Measurements from ENCODE around the gene CEP120.
"Not testable (repeated sequence)": the region's sequence is repeated elsewhere in the genome, so short reads cannot be mapped to it uniquely, and the experiment has no call there.

DNA sequence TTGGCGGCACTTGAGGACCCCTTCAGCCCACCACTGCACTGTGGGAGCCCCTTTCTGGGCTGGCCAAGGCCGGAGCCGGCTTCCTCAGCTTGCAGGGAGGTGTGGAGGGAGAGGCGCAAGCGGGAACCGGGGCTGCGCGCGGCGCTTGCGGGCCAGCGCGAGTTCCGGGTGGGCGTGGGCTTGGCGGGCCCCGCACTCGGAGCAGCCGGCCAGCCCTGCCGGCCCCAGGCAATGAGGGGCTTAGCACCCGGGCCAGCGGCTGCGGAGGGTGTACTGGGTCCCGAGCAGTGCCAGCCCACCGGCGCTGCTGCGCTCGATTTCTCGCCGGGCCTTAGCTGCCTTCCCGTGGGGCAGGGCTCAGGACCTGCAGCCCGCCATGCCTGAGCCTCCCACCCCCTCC lies 7.2 kb upstream of the CEP120 start:
- TF ChIP-seq, protein P1, sequence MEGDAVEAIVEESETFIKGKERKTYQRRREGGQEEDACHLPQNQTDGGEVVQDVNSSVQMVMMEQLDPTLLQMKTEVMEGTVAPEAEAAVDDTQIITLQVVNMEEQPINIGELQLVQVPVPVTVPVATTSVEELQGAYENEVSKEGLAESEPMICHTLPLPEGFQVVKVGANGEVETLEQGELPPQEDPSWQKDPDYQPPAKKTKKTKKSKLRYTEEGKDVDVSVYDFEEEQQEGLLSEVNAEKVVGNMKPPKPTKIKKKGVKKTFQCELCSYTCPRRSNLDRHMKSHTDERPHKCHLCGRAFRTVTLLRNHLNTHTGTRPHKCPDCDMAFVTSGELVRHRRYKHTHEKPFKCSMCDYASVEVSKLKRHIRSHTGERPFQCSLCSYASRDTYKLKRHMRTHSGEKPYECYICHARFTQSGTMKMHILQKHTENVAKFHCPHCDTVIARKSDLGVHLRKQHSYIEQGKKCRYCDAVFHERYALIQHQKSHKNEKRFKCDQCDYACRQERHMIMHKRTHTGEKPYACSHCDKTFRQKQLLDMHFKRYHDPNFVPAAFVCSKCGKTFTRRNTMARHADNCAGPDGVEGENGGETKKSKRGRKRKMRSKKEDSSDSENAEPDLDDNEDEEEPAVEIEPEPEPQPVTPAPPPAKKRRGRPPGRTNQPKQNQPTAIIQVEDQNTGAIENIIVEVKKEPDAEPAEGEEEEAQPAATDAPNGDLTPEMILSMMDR (IDR thresholded peaks at IDR 0.05 in 8 of 11, conservative IDR thresholded peaks at IDR 0.05 in 3 of 11), result not testable (repeated sequence)
- TF ChIP-seq POLR2AphosphoS5 (IDR thresholded peaks at IDR 0.05), result not testable (repeated sequence)
